Uterus (tissue), 2 donors: Measurements from ENCODE around the gene LTBP1.

Experiments used
- POLR2A ChIP-seq, 2 donors: fragments of 450-650 bp; IDR thresholded peaks; one replicate each; pipeline ENCODE4 v1.6.1; 2016; ENCODE audit warnings: antibody characterized with exemption in 2 of 2, mild to moderate bottlenecking in 1 of 2, moderate library complexity in 1 of 2
- TF ChIP-seq, protein P1 (sequence below), 4 experiments: fragments of 200-600 bp in 2 of 4; fragments of 450-650 bp in 2 of 4; sonication (generic) in 2 of 4; IDR thresholded peaks; one replicate each; pipeline ENCODE4 v1.5.1; 2016 to 2019; ENCODE audit warnings: antibody characterized with exemption in 4 of 4, mild to moderate bottlenecking in 2 of 4, moderate library complexity in 1 of 4

DNA sequence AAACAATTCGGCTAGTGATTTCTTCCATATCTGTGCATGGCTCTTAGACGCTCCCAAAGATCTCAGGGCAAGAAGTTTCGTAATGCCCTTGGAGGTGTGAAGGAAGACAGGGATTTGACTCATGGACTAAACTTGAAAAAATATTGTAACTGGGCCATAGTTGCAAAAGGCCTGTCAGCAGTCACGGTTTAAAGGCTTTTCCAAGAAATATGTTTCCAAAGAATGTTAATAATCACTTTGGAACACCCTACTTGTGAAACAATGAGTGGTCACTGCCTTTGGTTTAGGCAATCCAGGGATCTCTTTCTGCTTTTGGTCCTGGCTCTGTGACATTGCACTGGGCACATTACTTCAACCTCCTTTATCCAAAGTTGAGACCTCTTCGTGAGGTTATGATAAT, 427.2 kb downstream of the LTBP1 start:
- TF ChIP-seq POLR2A (IDR thresholded peaks at IDR 0.05) = no peak
- TF ChIP-seq, protein P1, sequence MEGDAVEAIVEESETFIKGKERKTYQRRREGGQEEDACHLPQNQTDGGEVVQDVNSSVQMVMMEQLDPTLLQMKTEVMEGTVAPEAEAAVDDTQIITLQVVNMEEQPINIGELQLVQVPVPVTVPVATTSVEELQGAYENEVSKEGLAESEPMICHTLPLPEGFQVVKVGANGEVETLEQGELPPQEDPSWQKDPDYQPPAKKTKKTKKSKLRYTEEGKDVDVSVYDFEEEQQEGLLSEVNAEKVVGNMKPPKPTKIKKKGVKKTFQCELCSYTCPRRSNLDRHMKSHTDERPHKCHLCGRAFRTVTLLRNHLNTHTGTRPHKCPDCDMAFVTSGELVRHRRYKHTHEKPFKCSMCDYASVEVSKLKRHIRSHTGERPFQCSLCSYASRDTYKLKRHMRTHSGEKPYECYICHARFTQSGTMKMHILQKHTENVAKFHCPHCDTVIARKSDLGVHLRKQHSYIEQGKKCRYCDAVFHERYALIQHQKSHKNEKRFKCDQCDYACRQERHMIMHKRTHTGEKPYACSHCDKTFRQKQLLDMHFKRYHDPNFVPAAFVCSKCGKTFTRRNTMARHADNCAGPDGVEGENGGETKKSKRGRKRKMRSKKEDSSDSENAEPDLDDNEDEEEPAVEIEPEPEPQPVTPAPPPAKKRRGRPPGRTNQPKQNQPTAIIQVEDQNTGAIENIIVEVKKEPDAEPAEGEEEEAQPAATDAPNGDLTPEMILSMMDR (IDR thresholded peaks at IDR 0.05) = no peak
